GM12892 (cell line): ENCODE measurements around the gene C9orf78.

Source experiments
- POLR2A ChIP-seq: IDR thresholded peaks from 2 replicates; pipeline ENCODE4 v1.6.1; 2011; ENCODE audit warnings: low read depth, low read length, control low read depth
- POLR2AphosphoS5 ChIP-seq: IDR thresholded peaks from 2 replicates; pipeline ENCODE4 v1.6.1; 2011; ENCODE audit warnings: low read depth, low read length, control low read depth
- TAF1 ChIP-seq: IDR thresholded peaks from 2 replicates; pipeline ENCODE4 v1.6.1; 2011; ENCODE audit warnings: low read depth, mild to moderate bottlenecking, control low read depth, low read length, borderline replicate concordance

DNA sequence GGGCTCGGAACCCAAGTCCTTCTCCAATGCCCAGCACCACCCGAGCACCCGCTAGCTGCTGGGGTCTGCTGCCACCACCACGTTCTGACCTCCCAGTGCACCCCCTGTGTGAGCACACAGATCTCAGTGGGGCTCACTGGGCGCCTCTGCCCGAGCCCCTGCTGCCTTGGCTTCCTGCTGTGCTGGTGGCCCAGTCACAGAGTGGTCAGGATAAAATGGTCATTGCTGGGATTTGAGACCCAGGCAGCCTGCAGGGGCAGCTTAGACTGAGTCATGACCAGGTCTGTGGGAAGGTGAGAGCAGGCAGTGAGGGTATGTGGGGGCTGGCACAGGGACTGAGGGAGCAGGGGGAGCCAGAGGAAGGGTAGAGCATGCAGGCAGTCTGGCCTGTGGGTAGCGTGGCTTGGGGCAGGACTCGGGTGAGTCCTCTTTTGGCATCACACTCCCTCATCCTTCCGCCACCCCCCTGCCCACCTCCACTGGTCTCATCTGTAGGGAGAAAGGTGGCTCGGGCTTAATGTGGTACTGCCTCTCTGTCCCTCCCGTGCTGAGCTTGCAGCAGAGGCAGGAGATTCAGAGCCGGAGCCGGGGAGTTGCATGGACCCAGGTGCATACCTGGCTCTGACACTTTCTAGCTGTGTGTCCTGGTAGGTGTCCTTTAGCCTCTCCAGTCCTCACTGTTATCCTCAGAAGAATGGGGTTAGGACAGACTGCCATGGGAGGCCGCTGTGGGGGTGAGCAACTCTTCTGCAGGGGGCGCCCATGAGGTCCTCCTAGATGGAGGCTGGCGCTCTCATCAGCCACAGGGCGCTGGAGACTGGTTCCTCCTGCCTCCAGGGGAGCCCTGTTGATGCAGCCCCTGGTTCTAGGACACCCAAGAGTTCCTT lies 32.3 kb upstream of the C9orf78 start:
- TF ChIP-seq POLR2A (no peak), POLR2AphosphoS5 (no peak), TAF1 (no peak)
